GM04504 (cell line): ENCODE results near the gene TUBB4B.

Source experiments
- DNase-seq: peaks from one replicate; pipeline ENCODE4 v3.0.0-alpha.2; 2012; ENCODE audit warnings: low read depth

The TUBB4B gene

GRCh38 chr9:137272241-137273094 lies 31.4 kb downstream of the TUBB4B start:
- DNase-seq: no peak

- no peak for DNase-seq
These were observed 32.0 kb downstream of the TUBB4B start for GRCh38 chr9:137273095-137273490.

GRCh38 chr9:137273611-137274320 lies 32.7 kb downstream of the TUBB4B start:
- DNase-seq: no peak

- no peak for DNase-seq
These were observed 34.1 kb downstream of the TUBB4B start for GRCh38 chr9:137275203-137275587.

- no peak for DNase-seq
These were observed 34.7 kb downstream of the TUBB4B start for GRCh38 chr9:137275588-137276472.

GRCh38 chr9:137276473-137277328 lies 35.6 kb downstream of the TUBB4B start:
- DNase-seq: no peak

- no peak for DNase-seq
These were observed 36.4 kb downstream of the TUBB4B start, which contains the start of gene TOR4A for GRCh38 chr9:137277329-137278041. TSS of gene TOR4A (plus strand) at chr9:137277726. CDS start at chr9:137278690, 964 bp downstream.

- DNase-seq: no peak
These were observed 37.1 kb downstream of the TUBB4B start for GRCh38 chr9:137278061-137278701.

GRCh38 chr9:137278721-137279711 lies 37.9 kb downstream of the TUBB4B start:
- DNase-seq: no peak

GRCh38 chr9:137279741-137280473 lies 38.8 kb downstream of the TUBB4B start:
- no peak for DNase-seq

- DNase-seq: no peak
These were observed 39.6 kb downstream of the TUBB4B start for GRCh38 chr9:137280474-137281344.

GRCh38 chr9:137281345-137282116 lies 40.4 kb downstream of the TUBB4B start:
- DNase-seq: no peak

GRCh38 chr9:137286975-137287383 lies 45.9 kb downstream of the TUBB4B start:
- DNase-seq: no peak

- no peak for DNase-seq
These were observed 52.0 kb downstream of the TUBB4B start for GRCh38 chr9:137293094-137293481.
